Panc1 (cell line): Measurements from ENCODE around the gene ITGBL1. TPM values are rescaled to one million over a fixed set of nuclear protein-coding genes. Genes with fewer than 3 reads are reported as not detected.

Source experiments
- ATAC-seq: fragments of 200-7000 bp; cut with Tn5 transposase; 2 replicates; pipeline ENCODE4 v1.9.1; 2020; ENCODE audit warnings: mild to moderate bottlenecking, moderate library complexity
- BruUV-seq: library from RNA; stranded (reverse); fragments of 400-500 nt; replicated peaks from 2 replicates; lab custom pipeline; 2021; lab: Mats Ljungman, UMichigan
- CTCF ChIA-PET: fragments of 300-600 bp; sonication (Branson Sonifier 250); formaldehyde crosslinking; loops from one replicate; lab custom pipeline; 2022; ENCODE audit warnings: antibody characterized with exemption; lab: Charles Lee
- POLR2A ChIA-PET: fragments of 300-600 bp; sonication (Branson Sonifier 250); formaldehyde crosslinking; loops from one replicate; lab custom pipeline; 2022; ENCODE audit warnings: antibody characterized with exemption; lab: Charles Lee
- DNase-seq: peaks from one replicate; pipeline ENCODE4 v3.0.0-alpha.2; 2010; ENCODE audit warnings: low read depth, low spot score
- H3K27ac ChIP-seq: 2 replicates; pipeline ENCODE4 v1.5.1; 2011; ENCODE audit warnings: mild to moderate bottlenecking, low read length, inconsistent platforms
- H3K27me3 ChIP-seq: fragments of 200-500 bp; sonication (Bioruptor generic); 2 replicates; pipeline ENCODE4 v1.6.0; 2014; ENCODE audit warnings: low read length, inconsistent platforms; ENCODE audit not compliant: control insufficient read depth, insufficient read depth
- H3K36me3 ChIP-seq: fragments of 200-500 bp; sonication (Bioruptor generic); 2 replicates; pipeline ENCODE4 v1.5.1; 2014; ENCODE audit warnings: inconsistent platforms, mild to moderate bottlenecking, low read length, moderate library complexity; ENCODE audit not compliant: control insufficient read depth, insufficient read depth
- H3K4me1 ChIP-seq: 2 replicates; pipeline ENCODE4 v1.5.1; 2011; ENCODE audit warnings: inconsistent platforms, mild to moderate bottlenecking, low read length, moderate library complexity; ENCODE audit not compliant: control insufficient read depth, insufficient read depth
- H3K4me3 ChIP-seq, 2 experiments: 2 replicates each; pipeline ENCODE4 v1.5.1; 2011 to 2012; ENCODE audit warnings: low read depth in 2 of 2, low read length in 2 of 2, mild to moderate bottlenecking in 2 of 2, inconsistent platforms in 1 of 2, moderate library complexity in 1 of 2
- H3K9me3 ChIP-seq: fragments of 200-500 bp; sonication (Bioruptor generic); 2 replicates; pipeline ENCODE4 v1.5.1; 2014; ENCODE audit warnings: low read depth, mild to moderate bottlenecking, inconsistent platforms, low read length, moderate library complexity; ENCODE audit not compliant: control insufficient read depth, insufficient read depth
- POLR2AphosphoS5 ChIP-seq: IDR thresholded peaks from 2 replicates; pipeline ENCODE4 v1.6.1; 2012; ENCODE audit warnings: mild to moderate bottlenecking, low read depth, low read length, moderate library complexity
- REST ChIP-seq, 2 experiments: IDR thresholded peaks; 2 replicates each; pipeline ENCODE4 v1.6.1; 2011 to 2012; ENCODE audit warnings: low read depth in 2 of 2, control low read depth in 1 of 2, low read length in 1 of 2, mild to moderate bottlenecking in 1 of 2, moderate library complexity in 1 of 2; ENCODE audit not compliant: insufficient read depth in 1 of 2
- SIN3A ChIP-seq: IDR thresholded peaks from 2 replicates; pipeline ENCODE4 v1.6.1; 2012; ENCODE audit warnings: low read depth, mild to moderate bottlenecking, low read length, moderate library complexity, borderline replicate concordance; ENCODE audit not compliant: insufficient read depth
- TCF7L2 ChIP-seq: IDR thresholded peaks from 2 replicates; pipeline ENCODE4 v1.6.1; 2011; ENCODE audit warnings: mild to moderate bottlenecking, low read depth, low read length, inconsistent platforms
- in situ Hi-C: cut with HindIII; loops from 2 replicates; pipeline ENCODE4 v1.10.0; 2016; ENCODE audit warnings: low sequenced_read_pairs, low pct_unique_long_range_greater_than_20kb
- intact Hi-C: fragments of 100-400 bp; cut with micrococcal nuclease; formaldehyde crosslinking; loops from one replicate; pipeline ENCODE4 v1.10.0; 2022; ENCODE audit not compliant: unreplicated experiment
- total RNA-seq: library from RNA; stranded (reverse); gene quantifications from one replicate; pipeline ENCODE4 v1.2.1, GENCODE V29; 2021; ENCODE audit not compliant: unreplicated experiment
- TF ChIP-seq, protein P1 (sequence below): fragments of 450-650 bp; IDR thresholded peaks from 2 replicates; pipeline ENCODE4 v1.5.1; 2017; ENCODE audit warnings: mild to moderate bottlenecking

The ITGBL1 gene
- total RNA-seq, 1 experiment from 2014 or later: 14.3 TPM

DNA sequence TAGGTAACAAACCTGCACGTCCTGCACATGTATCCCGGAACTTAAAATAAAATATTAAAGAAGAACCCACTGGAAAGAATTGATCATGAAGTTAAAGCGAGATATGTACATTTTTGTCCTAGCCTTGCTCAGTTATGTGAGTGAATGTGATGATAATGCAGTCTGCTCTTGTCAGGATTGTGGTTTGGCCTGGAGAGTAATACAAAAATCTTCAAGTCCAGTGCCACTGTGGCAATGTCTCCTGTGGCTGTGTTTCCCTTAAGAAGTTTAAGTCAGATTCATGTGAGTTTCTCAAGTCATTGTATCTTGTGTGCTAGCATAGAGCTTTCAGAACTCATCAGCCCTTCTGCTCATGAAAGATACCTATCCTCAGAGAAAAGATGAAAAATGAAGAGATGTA lies 18.0 kb upstream of the ITGBL1 start:
- POLR2A ChIA-PET: no interaction called here
- in situ Hi-C loops (no loop called here), intact Hi-C loops (no loop called here)
- BruUV-seq: no TSS peak
- Histone ChIP-seq H3K9me3 (no peaks in the 10 kb centered on the region), H3K4me1 (no peaks in the 10 kb centered on the region), H3K27me3 (no peaks in the 10 kb centered on the region), H3K27ac (no peak overlapping the region), H3K4me3 (no peak overlapping the region), H3K36me3 (no peaks in the 10 kb centered on the region)
- CTCF ChIA-PET: no interaction called here
- DNase-seq (no peak), ATAC-seq (no peak)
- TF ChIP-seq REST (IDR thresholded peaks at IDR 0.05; ENCODE audit: insufficient read depth in 1 of 2, low read depth in 2 of 2, low read length in 1 of 2) (no peak), TCF7L2 (no peak), SIN3A (no peak), POLR2AphosphoS5 (no peak)
- TF ChIP-seq, protein P1, sequence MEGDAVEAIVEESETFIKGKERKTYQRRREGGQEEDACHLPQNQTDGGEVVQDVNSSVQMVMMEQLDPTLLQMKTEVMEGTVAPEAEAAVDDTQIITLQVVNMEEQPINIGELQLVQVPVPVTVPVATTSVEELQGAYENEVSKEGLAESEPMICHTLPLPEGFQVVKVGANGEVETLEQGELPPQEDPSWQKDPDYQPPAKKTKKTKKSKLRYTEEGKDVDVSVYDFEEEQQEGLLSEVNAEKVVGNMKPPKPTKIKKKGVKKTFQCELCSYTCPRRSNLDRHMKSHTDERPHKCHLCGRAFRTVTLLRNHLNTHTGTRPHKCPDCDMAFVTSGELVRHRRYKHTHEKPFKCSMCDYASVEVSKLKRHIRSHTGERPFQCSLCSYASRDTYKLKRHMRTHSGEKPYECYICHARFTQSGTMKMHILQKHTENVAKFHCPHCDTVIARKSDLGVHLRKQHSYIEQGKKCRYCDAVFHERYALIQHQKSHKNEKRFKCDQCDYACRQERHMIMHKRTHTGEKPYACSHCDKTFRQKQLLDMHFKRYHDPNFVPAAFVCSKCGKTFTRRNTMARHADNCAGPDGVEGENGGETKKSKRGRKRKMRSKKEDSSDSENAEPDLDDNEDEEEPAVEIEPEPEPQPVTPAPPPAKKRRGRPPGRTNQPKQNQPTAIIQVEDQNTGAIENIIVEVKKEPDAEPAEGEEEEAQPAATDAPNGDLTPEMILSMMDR: no peak

DNA sequence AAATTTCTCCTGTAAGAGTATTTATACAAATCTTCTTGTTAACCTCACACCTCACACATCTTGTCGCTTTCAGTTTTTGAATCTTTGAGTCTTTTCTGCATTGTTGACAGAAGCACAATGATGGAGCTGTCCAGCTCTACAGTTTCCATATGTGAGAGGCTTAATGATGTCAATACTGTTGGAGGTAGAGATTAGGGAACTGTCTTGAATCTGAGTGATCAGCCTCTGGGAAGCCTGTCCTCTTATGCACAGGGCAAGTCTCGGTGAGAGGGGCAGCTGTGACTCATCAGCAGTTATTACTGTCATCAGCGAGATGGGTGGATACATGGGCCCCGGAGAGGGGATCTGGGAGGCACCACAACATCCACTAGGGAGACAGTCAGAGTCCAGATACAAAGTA lies 4.6 kb upstream of the ITGBL1 start:
- H3K4me3 ChIP-seq: no peak overlapping the region
- DNase-seq (no peak), ATAC-seq (no peak)
- BruUV-seq: no TSS peak
- ChIA-PET CTCF (no interaction called here), POLR2A (no interaction called here)
- H3K9me3 ChIP-seq: no peaks in the 10 kb centered on the region
- no peaks in the 10 kb centered on the region for H3K27me3 ChIP-seq
- H3K27ac ChIP-seq: peak overlapping the region; percentile 79; the same call in 1 of the 2 replicates
- intact Hi-C loops (no loop called here), in situ Hi-C loops (no loop called here)
- H3K36me3 ChIP-seq: no peaks in the 10 kb centered on the region
- peaks cover 20% of the 10 kb centered on the region; the same call in 1 of the 2 replicates for H3K4me1 ChIP-seq
- TF ChIP-seq POLR2AphosphoS5 (no peak), REST (IDR thresholded peaks at IDR 0.05; ENCODE audit: insufficient read depth in 1 of 2, low read depth in 2 of 2, low read length in 1 of 2) (peak in 1 of 2 experiments; percentile 35; a peak in 1 of 4 replicates)
